CD4-positive, alpha-beta T cell treated with Interleukin-17A for 4 hours (primary cell): Measurements from ENCODE around the gene VSIG10L.

Experiments used
- DNase-seq: peaks from one replicate; pipeline ENCODE4 v3.0.0-alpha.2; 2020; ENCODE audit warnings: mixed read lengths

VSIG10L gene

GRCh38 chr19:51337861-51338562, 3.9 kb downstream of the VSIG10L start:
- DNase-seq: no peak

- no peak for DNase-seq
These were observed 4.6 kb downstream of the VSIG10L start for GRCh38 chr19:51337141-51337860.

GRCh38 chr19:51333836-51334460, 8.0 kb downstream of the VSIG10L start:
- no peak for DNase-seq

GRCh38 chr19:51331716-51332115, 10.2 kb downstream of the VSIG10L start:
- DNase-seq: no peak

- DNase-seq: no peak
These were observed 10.7 kb downstream of the VSIG10L start for GRCh38 chr19:51331193-51331592.

GRCh38 chr19:51330366-51330765, 11.6 kb downstream of the VSIG10L start:
- DNase-seq: no peak

GRCh38 chr19:51329411-51329810, 12.5 kb downstream of the VSIG10L start:
- no peak for DNase-seq

- peak; percentile 61 for DNase-seq
These were observed 14.6 kb downstream of the VSIG10L start for GRCh38 chr19:51327066-51328001.

GRCh38 chr19:51326216-51327065, 15.5 kb downstream of the VSIG10L start:
- no peak for DNase-seq

GRCh38 chr19:51325161-51325976, 16.6 kb downstream of the VSIG10L start:
- no peak for DNase-seq

- no peak for DNase-seq
These were observed 17.8 kb downstream of the VSIG10L start for GRCh38 chr19:51324167-51324481.

- no peak for DNase-seq
These were observed 18.3 kb downstream of the VSIG10L start for GRCh38 chr19:51323481-51324166.

- no peak for DNase-seq
These were observed 20.1 kb downstream of the VSIG10L start for GRCh38 chr19:51321799-51322198.

- no peak for DNase-seq
These were observed 21.7 kb downstream of the VSIG10L start for GRCh38 chr19:51320280-51320657.

GRCh38 chr19:51319649-51320279, 22.2 kb downstream of the VSIG10L start:
- no peak for DNase-seq

GRCh38 chr19:51318687-51319648, 23.0 kb downstream of the VSIG10L start:
- no peak for DNase-seq

- no peak for DNase-seq
These were observed 24.0 kb downstream of the VSIG10L start for GRCh38 chr19:51317968-51318367.

- no peak for DNase-seq
These were observed 24.6 kb downstream of the VSIG10L start for GRCh38 chr19:51317376-51317775.

GRCh38 chr19:51316688-51317087, 25.3 kb downstream of the VSIG10L start:
- no peak for DNase-seq
